ENCODE data around the gene TMEM87B. TPM values are rescaled to one million over a fixed set of nuclear protein-coding genes. Genes with fewer than 3 reads are reported as not detected.
"Not testable (repeated sequence)": the region's sequence is repeated elsewhere in the genome, so short reads cannot be mapped to it uniquely, and the experiment has no call there.

The TMEM87B gene
- total RNA-seq, 1 donor from 2014 or later, result 6.0 TPM

DNA sequence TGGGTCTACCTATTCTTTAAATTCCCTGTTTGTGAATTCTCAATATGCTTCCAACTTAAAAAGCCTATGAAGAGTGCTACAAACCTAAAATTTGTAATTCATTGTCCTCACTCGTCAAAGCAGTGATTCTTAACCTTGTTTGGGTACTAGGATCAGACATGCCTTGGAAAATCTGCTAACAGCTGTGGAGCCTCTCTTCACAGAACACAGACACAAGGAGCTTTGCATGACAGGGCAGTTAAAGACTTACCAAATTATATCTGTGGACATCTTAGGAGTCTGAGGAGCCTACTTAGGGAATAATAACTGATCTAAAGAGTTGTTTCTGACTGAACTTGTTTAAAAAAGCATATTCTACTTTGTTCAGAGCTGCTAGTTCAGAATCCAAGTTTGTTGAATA is 38.1 kb downstream of the TMEM87B start:
- intact Hi-C loops (cut with DNase I), result no loop called here
- DNase-seq (no peak), ATAC-seq (ENCODE audit: poor library complexity) (no peak)

DNA sequence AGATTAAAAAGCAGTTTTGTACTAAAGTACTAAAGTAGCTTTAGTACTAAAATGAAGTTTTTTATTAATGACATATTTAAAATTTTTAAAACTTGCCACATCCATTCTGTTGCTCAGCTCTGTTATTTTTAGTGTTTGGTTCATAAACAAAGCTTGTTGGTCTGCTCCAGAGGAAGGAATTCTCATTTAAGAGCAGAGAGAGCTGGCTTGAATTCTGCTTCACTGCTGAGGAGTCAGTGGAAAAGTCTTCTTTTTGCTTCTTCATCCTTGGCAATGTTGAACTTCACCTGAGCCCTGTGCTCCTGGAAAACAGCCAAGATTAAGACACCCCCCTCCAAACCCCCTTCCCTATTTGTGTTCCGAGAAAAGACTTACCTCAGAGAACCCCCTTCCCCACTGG is 40.6 kb downstream of the TMEM87B start:
- ATAC-seq (ENCODE audit: poor library complexity) (no peak), DNase-seq (no peak)
- intact Hi-C loops (cut with DNase I), result no loop called here

DNA sequence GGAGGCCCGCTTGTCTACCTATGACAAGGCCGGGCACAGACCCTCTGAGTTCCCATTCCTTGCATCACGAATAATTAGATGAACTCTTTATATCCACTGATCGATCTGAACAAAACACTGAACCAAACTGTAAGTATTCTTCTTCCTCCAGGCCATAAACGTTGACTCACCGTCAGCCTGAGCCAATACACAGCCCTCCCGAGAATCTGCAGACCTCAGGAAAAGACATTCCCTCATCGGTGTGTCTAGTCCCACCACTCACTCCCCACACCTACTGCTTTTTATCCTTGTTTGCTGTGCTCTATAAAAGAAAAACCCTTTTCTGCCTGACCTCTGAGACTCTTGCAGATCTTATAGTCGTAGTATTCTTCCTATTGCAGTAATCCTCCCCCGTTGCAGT is 41.0 kb downstream of the TMEM87B start:
- intact Hi-C loops (cut with DNase I), result no loop called here
- no peak for DNase-seq
- no peak for ATAC-seq (ENCODE audit: poor library complexity)

DNA sequence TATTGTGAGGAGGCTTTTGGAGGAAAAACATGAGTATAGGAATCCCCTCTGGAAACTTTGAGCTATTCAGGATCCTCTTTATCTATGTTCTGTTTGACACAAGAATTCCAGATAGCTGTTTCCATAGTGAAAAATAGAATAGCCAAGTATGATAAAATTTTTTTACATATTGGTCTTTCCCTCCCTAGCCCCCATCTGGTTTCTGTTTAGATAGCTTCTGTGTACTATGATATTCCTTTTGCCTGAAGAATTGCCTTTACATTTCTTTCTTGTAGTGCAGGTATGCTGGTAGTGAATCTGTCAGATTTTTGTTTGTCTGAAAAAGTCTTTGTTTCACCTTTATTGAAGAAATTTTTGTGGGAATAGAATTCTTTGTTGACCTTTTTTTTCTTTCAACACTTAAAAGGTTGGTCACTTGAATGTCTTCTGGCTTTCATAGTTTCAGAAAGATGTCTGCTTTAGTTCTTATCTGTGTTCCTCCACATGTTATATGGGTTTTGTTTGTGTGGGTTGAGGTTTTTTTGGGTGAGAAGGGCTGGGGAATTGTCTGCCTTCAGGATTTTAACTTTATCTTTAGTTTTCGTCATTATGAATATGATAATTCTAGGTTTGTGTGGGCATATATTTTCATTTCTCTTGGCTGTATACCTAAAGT is 53.2 kb downstream of the TMEM87B start:
- intact Hi-C loops (cut with DNase I), result no loop called here
- DNase-seq (no peak), ATAC-seq (ENCODE audit: poor library complexity) (no peak)

DNA sequence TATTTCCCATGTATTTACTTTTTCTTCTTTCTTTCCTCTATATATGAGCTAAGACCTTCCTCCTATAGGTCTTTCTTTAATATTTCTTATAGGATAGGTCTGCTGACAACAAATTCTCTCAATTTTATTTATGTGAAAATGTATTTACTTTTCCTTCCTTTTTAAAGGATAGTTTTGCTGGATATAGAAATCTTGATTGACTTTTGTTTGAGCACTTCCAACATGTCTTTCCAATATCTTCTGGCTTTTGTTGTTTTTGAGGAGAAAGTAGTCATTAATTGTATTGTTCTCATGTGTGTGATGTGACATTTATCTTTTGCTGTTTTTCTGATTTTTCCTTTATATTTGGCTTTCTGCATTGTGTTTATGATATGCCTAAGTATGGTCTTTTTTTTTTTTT is 54.2 kb downstream of the TMEM87B start:
- intact Hi-C loops (cut with DNase I), result no loop called here
- DNase-seq (no peak), ATAC-seq (ENCODE audit: poor library complexity) (no peak)

DNA sequence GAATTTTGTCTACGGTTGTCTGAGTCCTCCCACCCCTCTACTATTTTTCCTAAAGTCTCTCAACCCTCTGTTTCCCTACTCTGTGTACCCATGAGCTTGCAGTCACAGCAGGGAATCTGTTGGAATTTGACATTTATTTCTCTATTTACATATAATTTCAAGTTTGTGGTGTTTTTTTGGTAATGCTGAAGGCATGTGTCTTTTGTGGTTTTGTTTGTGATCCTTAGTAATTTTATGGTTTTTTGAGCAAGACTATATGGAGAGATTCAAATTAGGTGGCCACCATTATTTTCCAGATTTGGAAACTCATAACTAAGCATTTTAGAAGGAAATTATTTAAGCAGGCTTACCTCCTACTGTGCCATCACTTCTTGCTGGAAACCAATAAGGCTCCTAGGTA is 55.9 kb downstream of the TMEM87B start:
- intact Hi-C loops (cut with DNase I), result no loop called here
- ATAC-seq (ENCODE audit: poor library complexity) (no peak), DNase-seq (no peak)

DNA sequence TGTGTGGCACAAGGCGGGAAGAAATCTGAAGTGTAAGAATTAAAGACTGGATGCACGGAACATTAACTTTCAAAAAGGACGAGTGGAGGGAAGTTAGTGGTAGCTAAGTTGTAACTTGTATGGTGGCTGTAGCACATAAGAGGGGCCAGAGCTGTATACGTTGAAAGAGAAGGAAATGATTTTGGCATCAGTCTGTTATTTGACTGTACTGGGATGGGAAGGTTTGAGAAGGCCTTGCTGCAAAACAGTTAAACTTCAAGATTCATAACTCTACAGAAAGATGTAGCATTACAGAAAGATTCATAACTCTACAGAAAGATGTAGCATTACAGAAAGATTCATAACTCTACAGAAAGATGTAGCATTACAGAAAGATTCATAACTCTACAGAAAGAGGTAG is 58.3 kb downstream of the TMEM87B start:
- intact Hi-C loops (cut with DNase I); ATAC-seq (ENCODE audit: poor library complexity); DNase-seq: not testable (repeated sequence)

DNA sequence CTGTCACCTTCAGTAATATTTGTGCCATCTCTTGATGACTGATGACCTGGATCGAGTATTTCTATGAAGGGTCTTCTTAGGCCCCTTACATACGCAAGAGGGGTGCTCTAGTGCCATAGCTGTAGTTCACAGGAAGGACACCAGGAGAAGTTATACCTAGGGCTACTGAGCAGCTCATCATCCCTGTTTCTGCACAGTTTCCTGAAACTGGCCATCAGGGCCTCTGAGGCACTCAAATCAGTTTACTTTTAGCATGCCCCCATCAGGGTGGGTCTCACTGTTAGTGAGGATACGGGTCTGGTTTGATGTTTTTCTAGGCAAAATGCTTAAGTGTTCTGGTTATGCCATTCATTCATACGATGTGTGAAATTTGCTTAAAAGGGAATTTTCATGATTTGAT is 63.1 kb downstream of the TMEM87B start:
- intact Hi-C loops (cut with DNase I), result no loop called here
- DNase-seq (no peak), ATAC-seq (ENCODE audit: poor library complexity) (no peak)

DNA sequence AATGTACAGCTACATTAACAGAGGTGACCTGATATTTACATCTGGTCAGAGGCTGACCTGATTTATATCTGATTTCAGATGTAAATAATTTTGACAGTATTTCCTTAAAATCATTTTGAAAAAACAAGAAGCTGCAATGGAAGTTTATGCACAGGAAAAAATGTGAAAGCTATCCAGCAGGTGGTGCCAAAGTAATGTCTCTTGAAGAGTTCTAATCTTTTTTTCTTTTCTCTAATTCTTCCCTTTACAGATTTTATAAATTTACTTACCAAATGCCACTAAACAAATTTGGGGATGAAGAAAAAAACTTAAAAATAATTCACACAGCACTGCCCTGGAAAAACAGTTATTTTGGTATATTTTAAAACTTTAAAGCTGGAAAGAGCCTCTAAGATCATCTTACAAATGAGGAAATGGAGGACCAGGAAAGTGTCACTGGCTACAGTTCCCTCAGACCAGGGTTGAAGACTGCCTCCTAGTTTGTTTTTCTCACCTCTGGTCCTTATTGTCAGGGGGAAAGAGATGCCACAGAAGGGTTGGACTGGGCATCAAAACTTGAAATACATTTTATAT is 66.7 kb downstream of the TMEM87B start:
- intact Hi-C loops (cut with DNase I), result no loop called here
- no peak for ATAC-seq (ENCODE audit: poor library complexity)
- no peak for DNase-seq

DNA sequence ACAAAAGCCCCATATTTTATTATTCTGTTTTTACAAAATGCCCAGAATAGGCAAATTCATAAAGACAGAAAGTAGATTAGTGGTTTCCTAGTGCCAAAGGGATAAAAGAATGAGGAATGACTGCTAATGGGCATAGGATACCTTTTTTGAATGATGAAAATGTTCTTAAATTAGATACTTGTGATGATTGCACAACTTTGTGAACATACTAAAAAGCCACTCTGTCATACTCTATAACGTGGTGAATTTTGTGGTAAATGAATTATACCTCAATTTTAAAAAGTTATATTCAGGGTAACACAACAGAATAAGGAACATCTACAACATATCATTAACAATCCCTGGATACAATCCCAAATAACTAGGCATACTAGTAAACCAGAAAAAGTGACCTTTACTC is 74.0 kb downstream of the TMEM87B start:
- no peak for ATAC-seq (ENCODE audit: poor library complexity)
- no peak for DNase-seq
- intact Hi-C loops (cut with DNase I), result no loop called here

DNA sequence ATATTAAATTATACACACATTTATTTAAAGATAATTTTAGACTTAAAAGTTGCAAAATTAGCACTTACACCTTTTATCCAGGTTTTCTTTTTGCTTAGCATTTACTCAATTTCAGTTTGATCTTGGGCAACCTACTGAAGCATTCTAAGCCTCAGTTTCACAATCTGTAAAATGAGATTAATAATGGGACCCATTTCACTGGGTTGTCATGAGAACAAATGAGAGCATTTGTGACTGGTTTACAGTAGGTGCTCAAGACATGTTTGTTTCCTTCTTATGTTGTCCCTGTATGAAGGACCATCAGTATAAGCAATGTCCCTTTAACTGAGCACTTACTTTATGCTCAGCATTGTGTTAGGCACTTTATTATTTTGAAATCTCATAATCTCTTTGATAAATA is 78.3 kb downstream of the TMEM87B start:
- intact Hi-C loops (cut with DNase I), result no loop called here
- no peak for DNase-seq
- ATAC-seq (ENCODE audit: poor library complexity), result no peak

DNA sequence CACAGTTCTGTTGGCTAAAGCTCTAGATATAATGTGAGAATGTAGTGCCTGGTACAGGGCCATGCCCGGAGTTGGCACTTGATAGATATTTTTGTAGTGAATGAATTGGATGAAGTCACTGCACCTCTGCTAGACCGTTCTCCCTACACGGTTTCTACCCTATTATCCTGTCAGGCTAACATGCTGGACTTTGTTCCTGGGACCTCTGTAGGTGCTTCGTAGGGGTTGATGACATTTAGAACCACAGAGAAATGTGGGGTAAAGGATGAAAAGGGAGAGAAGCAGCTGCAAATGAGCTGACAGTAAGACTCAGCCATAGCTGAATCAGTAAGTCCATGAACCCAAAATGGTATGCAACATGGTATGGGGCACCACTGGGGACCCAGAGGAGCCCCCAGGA is 79.1 kb downstream of the TMEM87B start:
- intact Hi-C loops (cut with DNase I), result no loop called here
- ATAC-seq (ENCODE audit: poor library complexity) (no peak), DNase-seq (no peak)

DNA sequence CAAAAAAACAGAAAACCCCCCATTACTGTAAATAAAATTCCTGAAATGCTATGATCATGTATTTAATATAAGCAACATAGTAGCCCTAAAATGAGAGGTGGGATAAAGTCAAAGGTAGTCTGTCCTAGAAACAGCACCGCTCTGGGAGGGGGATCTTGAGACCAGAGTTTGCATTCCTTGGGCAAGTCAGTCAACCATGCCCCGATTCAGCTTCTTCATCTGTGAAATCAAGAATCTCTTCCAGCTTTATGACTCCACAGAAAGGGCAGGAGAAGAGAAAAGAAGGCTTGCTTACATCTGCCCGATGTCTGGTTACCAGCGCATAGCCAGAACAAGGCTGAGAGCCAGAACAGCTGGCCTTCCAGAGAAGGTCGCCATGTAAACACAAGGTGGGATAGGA is 81.0 kb downstream of the TMEM87B start:
- intact Hi-C loops (cut with DNase I), result no loop called here
- DNase-seq, result no peak
- ATAC-seq (ENCODE audit: poor library complexity), result no peak

DNA sequence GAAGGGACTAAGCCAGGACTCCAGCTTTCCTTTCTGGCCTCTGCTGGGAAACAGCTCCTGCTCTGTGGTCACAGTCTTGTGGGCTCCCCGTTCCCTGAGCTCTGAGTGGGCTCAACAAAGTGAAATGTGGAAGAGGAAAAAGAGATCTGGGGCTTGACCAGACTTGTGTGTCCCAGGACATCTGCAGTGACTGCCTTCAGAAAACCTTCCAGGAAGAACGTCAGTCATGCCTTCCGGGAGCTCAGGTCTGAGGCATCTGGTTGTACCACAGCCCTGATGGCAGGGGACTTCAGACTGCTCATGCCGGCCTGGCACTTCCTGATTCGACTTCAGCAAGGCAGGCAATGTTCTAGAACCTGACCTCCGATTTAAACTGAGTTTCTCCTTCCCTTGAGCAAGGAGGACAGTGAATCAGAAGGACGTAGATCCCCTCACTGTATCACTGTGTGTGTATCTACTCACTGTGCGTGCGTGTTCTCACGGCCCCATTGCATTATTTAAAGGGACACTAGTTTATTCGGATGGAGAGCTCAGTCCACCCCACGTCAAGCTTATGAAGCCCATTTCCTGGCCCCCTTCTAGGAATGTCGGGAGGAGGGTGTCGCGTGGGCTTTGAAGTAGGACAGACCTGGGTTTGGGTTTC is 82.6 kb downstream of the TMEM87B start:
- ATAC-seq (ENCODE audit: poor library complexity), result peak; percentile 25
- DNase-seq, result no peak
- intact Hi-C loops (cut with DNase I), result no loop called here

DNA sequence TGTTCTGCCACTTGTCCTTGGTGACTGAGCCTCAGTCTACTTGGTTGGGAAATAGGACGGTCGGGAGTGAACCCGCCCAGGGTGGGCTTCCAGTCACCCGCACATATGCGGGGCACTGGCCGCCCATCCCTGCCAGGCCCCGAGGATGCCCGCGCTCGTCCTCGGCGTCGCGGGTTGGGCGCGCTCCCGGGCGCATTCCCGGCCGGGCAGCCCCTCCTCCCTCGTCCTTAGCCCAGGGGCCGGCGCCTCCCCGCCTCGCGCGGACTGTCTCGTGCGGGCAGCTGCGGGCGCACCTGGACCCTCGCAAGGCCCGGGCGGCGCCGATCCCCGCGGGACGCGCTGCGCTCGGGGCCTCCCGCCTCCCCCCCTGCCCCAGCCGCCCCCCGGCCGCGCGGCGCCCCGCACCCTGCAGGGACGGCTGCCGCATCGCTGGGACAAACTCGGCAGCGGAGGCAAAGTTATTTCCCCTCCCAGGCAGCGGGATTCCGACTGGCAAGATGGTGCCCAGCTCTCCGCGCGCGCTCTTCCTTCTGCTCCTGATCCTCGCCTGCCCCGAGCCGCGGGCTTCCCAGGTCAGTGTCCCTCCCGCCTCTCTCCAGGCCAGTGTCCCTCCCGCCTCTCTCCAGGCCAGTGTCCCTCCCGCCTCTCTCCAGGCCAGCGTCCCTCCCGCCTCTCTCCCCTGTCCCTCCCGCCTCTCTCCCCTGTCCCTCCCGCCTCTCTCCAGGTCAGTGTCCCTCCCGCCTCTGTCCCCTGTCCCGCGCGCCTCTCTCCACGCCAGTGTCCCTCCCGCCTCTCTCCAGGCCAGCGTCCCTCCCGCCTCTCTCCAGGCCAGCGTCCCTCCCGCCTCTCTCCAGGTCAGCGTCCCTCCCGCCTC is 83.3 kb downstream of the TMEM87B start, which contains the start of gene FBLN7:
Gene FBLN7 (plus strand): TSS at position 227 of the 874 bp plus-strand sequence. CDS start 271 bp downstream, at position 498.
- peak; percentile 51 for ATAC-seq (ENCODE audit: poor library complexity)
- intact Hi-C loops (cut with DNase I), result no loop called here
- DNase-seq, result no peak

DNA sequence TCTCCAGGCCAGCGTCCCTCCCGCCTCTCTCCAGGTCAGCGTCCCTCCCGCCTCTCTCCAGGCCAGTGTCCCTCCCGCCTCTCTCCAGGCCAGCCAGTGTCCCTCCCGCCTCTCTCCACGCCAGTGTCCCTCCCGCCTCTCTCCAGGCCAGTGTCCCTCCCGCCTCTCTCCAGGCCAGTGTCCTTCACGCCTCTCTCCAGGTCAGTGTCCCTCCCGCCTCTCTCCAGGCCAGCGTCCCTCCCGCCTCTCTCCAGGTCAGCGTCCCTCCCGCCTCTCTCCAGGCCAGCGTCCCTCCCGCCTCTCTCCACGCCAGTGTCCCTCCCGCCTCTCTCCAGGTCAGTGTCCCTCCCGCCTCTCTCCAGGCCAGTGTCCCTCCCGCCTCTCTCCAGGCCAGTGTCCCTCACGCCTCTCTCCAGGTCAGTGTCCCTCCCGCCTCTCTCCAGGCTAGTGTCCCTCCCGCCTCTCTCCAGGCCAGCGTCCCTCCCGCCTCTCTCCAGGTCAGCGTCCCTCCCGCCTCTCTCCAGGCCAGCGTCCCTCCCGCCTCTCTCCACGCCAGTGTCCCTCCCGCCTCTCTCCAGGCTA is 84.1 kb downstream of the TMEM87B start:
- ATAC-seq (ENCODE audit: poor library complexity); intact Hi-C loops (cut with DNase I); DNase-seq: not testable (repeated sequence)

DNA sequence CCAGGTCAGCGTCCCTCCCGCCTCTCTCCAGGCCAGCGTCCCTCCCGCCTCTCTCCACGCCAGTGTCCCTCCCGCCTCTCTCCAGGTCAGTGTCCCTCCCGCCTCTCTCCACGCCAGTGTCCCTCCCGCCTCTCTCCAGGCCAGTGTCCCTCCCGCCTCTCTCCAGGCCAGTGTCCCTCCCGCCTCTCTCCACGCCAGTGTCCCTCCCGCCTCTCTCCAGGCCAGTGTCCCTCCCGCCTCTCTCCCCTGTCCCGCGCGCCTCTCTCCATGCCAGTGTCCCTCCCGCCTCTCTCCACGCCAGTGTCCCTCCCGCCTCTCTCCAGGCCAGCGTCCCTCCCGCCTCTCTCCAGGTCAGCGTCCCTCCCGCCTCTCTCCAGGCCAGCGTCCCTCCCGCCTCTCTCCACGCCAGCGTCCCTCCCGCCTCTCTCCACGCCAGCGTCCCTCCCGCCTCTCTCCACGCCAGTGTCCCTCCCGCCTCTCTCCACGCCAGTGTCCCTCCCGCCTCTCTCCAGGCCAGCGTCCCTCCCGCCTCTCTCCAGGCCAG is 84.7 kb downstream of the TMEM87B start:
- ATAC-seq (ENCODE audit: poor library complexity); DNase-seq; intact Hi-C loops (cut with DNase I): not testable (repeated sequence)

DNA sequence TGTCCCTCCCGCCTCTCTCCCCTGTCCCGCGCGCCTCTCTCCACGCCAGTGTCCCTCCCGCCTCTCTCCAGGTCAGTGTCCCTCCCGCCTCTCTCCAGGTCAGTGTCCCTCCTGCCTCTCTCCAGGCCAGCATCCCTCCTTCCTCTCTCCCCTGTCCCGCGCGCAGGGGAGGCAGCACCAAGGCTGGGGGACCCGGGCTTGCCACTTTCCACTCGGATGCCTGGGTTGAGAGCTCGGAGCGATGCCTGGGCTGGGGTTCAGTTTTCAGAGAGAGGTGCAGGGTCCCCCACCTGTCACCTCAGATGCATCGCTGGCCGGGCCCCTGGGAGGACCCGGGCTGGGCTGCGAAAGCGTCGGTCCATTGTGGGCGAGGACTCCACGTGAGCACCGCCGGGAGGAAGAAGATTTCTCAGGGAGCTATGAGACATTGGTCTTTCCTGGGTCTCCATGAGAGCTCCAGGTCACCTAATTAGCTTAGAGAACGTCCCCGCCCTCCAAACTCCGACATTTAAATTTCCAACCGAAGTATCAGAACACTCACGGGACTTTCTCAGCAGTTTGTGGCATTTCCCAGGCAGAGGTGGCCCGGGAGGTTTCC is 85.2 kb downstream of the TMEM87B start:
- ATAC-seq (ENCODE audit: poor library complexity) (no peak), DNase-seq (no peak)
- intact Hi-C loops (cut with DNase I), result no loop called here
